ENCODE measurements around the gene CLTRN.

CLTRN gene

DNA sequence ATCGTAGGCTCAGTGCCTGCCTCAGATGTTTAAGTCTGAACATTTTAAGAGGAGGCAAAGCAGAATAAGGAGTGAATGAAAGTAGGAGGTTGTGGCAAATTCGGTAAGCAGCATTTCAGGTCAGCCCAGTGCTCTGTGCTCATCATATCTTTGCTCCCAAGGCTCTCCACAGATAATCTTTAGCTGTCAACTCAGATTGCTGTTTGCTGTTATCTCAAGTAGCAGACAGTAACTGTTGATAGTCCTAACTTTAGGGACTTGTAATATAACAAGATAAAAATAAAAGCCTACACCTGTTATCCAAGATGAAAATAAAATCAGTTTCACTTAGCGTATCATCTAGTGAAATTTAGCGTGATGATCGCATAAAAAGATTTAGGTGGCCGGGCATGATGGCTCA, 18.6 kb upstream of the CLTRN start:
- H3K9ac ChIP-seq (ENCODE audit: low read depth, low read length, poor library complexity, severe bottlenecking) = no peak overlapping the region
- H3K9me3 ChIP-seq (ENCODE audit: insufficient read depth, low read depth, low read length) = no peaks in the 10 kb centered on the region
- H3K4me3 ChIP-seq (ENCODE audit: low read length, poor library complexity, severe bottlenecking) = no peak overlapping the region
- TF ChIP-seq, protein P1, sequence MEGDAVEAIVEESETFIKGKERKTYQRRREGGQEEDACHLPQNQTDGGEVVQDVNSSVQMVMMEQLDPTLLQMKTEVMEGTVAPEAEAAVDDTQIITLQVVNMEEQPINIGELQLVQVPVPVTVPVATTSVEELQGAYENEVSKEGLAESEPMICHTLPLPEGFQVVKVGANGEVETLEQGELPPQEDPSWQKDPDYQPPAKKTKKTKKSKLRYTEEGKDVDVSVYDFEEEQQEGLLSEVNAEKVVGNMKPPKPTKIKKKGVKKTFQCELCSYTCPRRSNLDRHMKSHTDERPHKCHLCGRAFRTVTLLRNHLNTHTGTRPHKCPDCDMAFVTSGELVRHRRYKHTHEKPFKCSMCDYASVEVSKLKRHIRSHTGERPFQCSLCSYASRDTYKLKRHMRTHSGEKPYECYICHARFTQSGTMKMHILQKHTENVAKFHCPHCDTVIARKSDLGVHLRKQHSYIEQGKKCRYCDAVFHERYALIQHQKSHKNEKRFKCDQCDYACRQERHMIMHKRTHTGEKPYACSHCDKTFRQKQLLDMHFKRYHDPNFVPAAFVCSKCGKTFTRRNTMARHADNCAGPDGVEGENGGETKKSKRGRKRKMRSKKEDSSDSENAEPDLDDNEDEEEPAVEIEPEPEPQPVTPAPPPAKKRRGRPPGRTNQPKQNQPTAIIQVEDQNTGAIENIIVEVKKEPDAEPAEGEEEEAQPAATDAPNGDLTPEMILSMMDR (conservative IDR thresholded peaks at IDR 0.05; ENCODE audit: low read length) = no peak
- TF ChIP-seq EZH2phosphoT487 (IDR thresholded peaks at IDR 0.05; ENCODE audit: borderline replicate concordance) = no peak
- H3K9me2 ChIP-seq (replicated peaks; ENCODE audit: low read depth, low read length) = no peaks in the 10 kb centered on the region
- H3K27me3 ChIP-seq (ENCODE audit: insufficient read depth, low read length, poor library complexity, severe bottlenecking) = no peaks in the 10 kb centered on the region
- H4K20me1 ChIP-seq (ENCODE audit: insufficient read depth, low read length, poor library complexity, severe bottlenecking) = no peaks in the 10 kb centered on the region
- H2AFZ ChIP-seq (ENCODE audit: low read length) = no peak overlapping the region
- peaks cover 31% of the 10 kb centered on the region for H3K79me2 ChIP-seq (ENCODE audit: insufficient read depth, low read length)
- H3K4me1 ChIP-seq (ENCODE audit: insufficient read depth, low read length, poor library complexity, severe bottlenecking) = peaks cover 16% of the 10 kb centered on the region
- H3F3A ChIP-seq (ENCODE audit: low read depth) = no peaks in the 10 kb centered on the region
- H3K36me3 ChIP-seq (ENCODE audit: insufficient read depth, low read length) = no peaks in the 10 kb centered on the region
- H3K4me2 ChIP-seq (ENCODE audit: low read depth, low read length, poor library complexity, severe bottlenecking) = no peak overlapping the region

GRCh38 chrX:15681433-15681832, 16.8 kb upstream of the CLTRN start:
- Histone ChIP-seq H3K4me2 (ENCODE audit: low read depth, low read length, poor library complexity, severe bottlenecking) (no peak overlapping the region), H3K27me3 (ENCODE audit: insufficient read depth, low read length, poor library complexity, severe bottlenecking) (no peaks in the 10 kb centered on the region), H4K20me1 (ENCODE audit: insufficient read depth, low read length, poor library complexity, severe bottlenecking) (peaks cover 12% of the 10 kb centered on the region), H3K36me3 (ENCODE audit: insufficient read depth, low read length) (no peaks in the 10 kb centered on the region), H3K79me2 (ENCODE audit: insufficient read depth, low read length) (peaks cover 48% of the 10 kb centered on the region), H3K4me3 (ENCODE audit: low read length, poor library complexity, severe bottlenecking) (no peak overlapping the region), H3K9me2 (replicated peaks; ENCODE audit: low read depth, low read length) (no peaks in the 10 kb centered on the region), H3F3A (ENCODE audit: low read depth) (no peaks in the 10 kb centered on the region), H2AFZ (ENCODE audit: low read length) (no peak overlapping the region), H3K9me3 (ENCODE audit: insufficient read depth, low read depth, low read length) (no peaks in the 10 kb centered on the region), H3K4me1 (ENCODE audit: insufficient read depth, low read length, poor library complexity, severe bottlenecking) (peaks cover 16% of the 10 kb centered on the region), H3K9ac (ENCODE audit: low read depth, low read length, poor library complexity, severe bottlenecking) (no peak overlapping the region)
- TF ChIP-seq, protein P1 (conservative IDR thresholded peaks at IDR 0.05; ENCODE audit: low read length) = no peak
- no peak for TF ChIP-seq EZH2phosphoT487 (IDR thresholded peaks at IDR 0.05; ENCODE audit: borderline replicate concordance)

GRCh38 chrX:15680401-15680800, 15.8 kb upstream of the CLTRN start:
- Histone ChIP-seq H3K4me1 (ENCODE audit: insufficient read depth, low read length, poor library complexity, severe bottlenecking) (peaks cover 16% of the 10 kb centered on the region), H4K20me1 (ENCODE audit: insufficient read depth, low read length, poor library complexity, severe bottlenecking) (peaks cover 20% of the 10 kb centered on the region), H3K27me3 (ENCODE audit: insufficient read depth, low read length, poor library complexity, severe bottlenecking) (no peaks in the 10 kb centered on the region), H3K4me3 (ENCODE audit: low read length, poor library complexity, severe bottlenecking) (peak overlapping the region; percentile 21), H3K79me2 (ENCODE audit: insufficient read depth, low read length) (peaks cover 57% of the 10 kb centered on the region), H3K9ac (ENCODE audit: low read depth, low read length, poor library complexity, severe bottlenecking) (no peak overlapping the region), H3F3A (ENCODE audit: low read depth) (no peaks in the 10 kb centered on the region), H3K4me2 (ENCODE audit: low read depth, low read length, poor library complexity, severe bottlenecking) (peak overlapping the region; percentile 57), H3K9me3 (ENCODE audit: insufficient read depth, low read depth, low read length) (no peaks in the 10 kb centered on the region), H2AFZ (ENCODE audit: low read length) (no peak overlapping the region), H3K36me3 (ENCODE audit: insufficient read depth, low read length) (no peaks in the 10 kb centered on the region), H3K9me2 (replicated peaks; ENCODE audit: low read depth, low read length) (no peaks in the 10 kb centered on the region)
- no peak for TF ChIP-seq EZH2phosphoT487 (IDR thresholded peaks at IDR 0.05; ENCODE audit: borderline replicate concordance)
- TF ChIP-seq, protein P1 (conservative IDR thresholded peaks at IDR 0.05; ENCODE audit: low read length) = no peak
